CD14-positive monocyte (primary cell): ENCODE results near the gene HUNK. TPM values are rescaled to one million over a fixed set of nuclear protein-coding genes. Genes with fewer than 3 reads are reported as not detected.

Experiments
- DNase-seq, 3 donors: peaks; one replicate each; pipeline ENCODE4 v3.0.0-alpha.2; 2011 to 2022
- H2AFZ ChIP-seq: 2 replicates; pipeline ENCODE4 v1.6.0; 2012; ENCODE audit warnings: mild to moderate bottlenecking, low read depth, low read length, inconsistent platforms; ENCODE audit not compliant: insufficient read depth, poor library complexity, severe bottlenecking
- H3K27ac ChIP-seq, 2 donors: 1 replicate in 1 of 2; 2 replicates in 1 of 2; pipeline ENCODE4 v1.5.1; 2012 to 2013; ENCODE audit warnings: low read length in 2 of 2, control low read depth in 1 of 2, inconsistent platforms in 1 of 2, low read depth in 1 of 2, mild to moderate bottlenecking in 1 of 2
- H3K27me3 ChIP-seq, 2 donors: one replicate each; pipeline versions ENCODE4 v1.6.0 to v1.6.1; 2011 to 2013; ENCODE audit warnings: low read length in 2 of 2; ENCODE audit not compliant: control insufficient read depth in 2 of 2, insufficient read depth in 2 of 2
- H3K36me3 ChIP-seq, 2 donors: replicated peaks in 1 of 2; 1 replicate in 1 of 2; 2 replicates in 1 of 2; pipeline versions ENCODE4 v1.5.1 to v1.6.1; 2012 to 2013; ENCODE audit warnings: low read length in 2 of 2, control low read depth in 1 of 2, inconsistent platforms in 1 of 2, mild to moderate bottlenecking in 1 of 2; ENCODE audit not compliant: insufficient read depth in 2 of 2, control insufficient read depth in 1 of 2
- H3K4me1 ChIP-seq, 2 donors: 1 replicate in 1 of 2; 2 replicates in 1 of 2; pipeline versions ENCODE4 v1.5.1 to v1.6.1; 2012 to 2013; ENCODE audit warnings: low read length in 2 of 2, control low read depth in 1 of 2, inconsistent platforms in 1 of 2, mild to moderate bottlenecking in 1 of 2, moderate library complexity in 1 of 2; ENCODE audit not compliant: insufficient read depth in 2 of 2, control insufficient read depth in 1 of 2
- H3K4me2 ChIP-seq: replicated peaks from 2 replicates; pipeline ENCODE3; 2012; ENCODE audit warnings: low read length, moderate library complexity, mild to moderate bottlenecking; ENCODE audit not compliant: poor library complexity, severe bottlenecking; ENCODE audit errors: extremely low read depth
- H3K4me3 ChIP-seq, 3 experiments: fragments of 200-600 bp in 1 of 3; sonication (generic) in 1 of 3; replicated peaks in 1 of 3; 1 replicate in 2 of 3; 2 replicates in 1 of 3; pipeline ENCODE4 v1.5.1; 2011 to 2013; ENCODE audit warnings: low read length in 3 of 3, mild to moderate bottlenecking in 3 of 3, control low read depth in 2 of 3, low read depth in 2 of 3, inconsistent platforms in 1 of 3, moderate library complexity in 1 of 3
- H3K79me2 ChIP-seq: 2 replicates; pipeline ENCODE4 v1.6.0; 2012; ENCODE audit warnings: mild to moderate bottlenecking, control low read depth, inconsistent platforms, low read length, moderate library complexity; ENCODE audit not compliant: insufficient read depth
- H3K9ac ChIP-seq: 2 replicates; pipeline ENCODE4 v1.6.0; 2017; ENCODE audit warnings: low read length, mild to moderate bottlenecking; ENCODE audit not compliant: insufficient read depth, poor library complexity, severe bottlenecking
- H3K9me3 ChIP-seq, 2 donors: replicated peaks in 1 of 2; 1 replicate in 1 of 2; 2 replicates in 1 of 2; pipeline versions ENCODE4 v1.5.1 to v1.6.1; 2012 to 2013; ENCODE audit warnings: low read length in 2 of 2, control low read depth in 1 of 2; ENCODE audit not compliant: control insufficient read depth in 1 of 2, insufficient read depth in 1 of 2
- H4K20me1 ChIP-seq: 2 replicates; pipeline ENCODE4 v1.6.0; 2012; ENCODE audit warnings: mild to moderate bottlenecking, low read length, control low read depth, moderate library complexity; ENCODE audit not compliant: insufficient read depth
- H3K27ac Mint-ChIP-seq, 7 donors: one replicate each; pipeline ENCODE4 v1.8.0; 2020; ENCODE audit warnings: mild to moderate bottlenecking in 7 of 7, mixed read lengths in 7 of 7, moderate library complexity in 6 of 7, inconsistent platforms in 2 of 7
- H3K27me3 Mint-ChIP-seq, 3 donors: one replicate each; pipeline ENCODE4 v1.8.0; 2021 to 2022; ENCODE audit warnings: low read depth in 3 of 3, mild to moderate bottlenecking in 3 of 3, mixed read lengths in 3 of 3, moderate library complexity in 3 of 3, inconsistent platforms in 1 of 3
- H3K36me3 Mint-ChIP-seq, 2 donors: one replicate each; pipeline ENCODE4 v1.8.0; 2020; ENCODE audit warnings: mixed read lengths in 2 of 2, inconsistent platforms in 1 of 2, mild to moderate bottlenecking in 1 of 2
- H3K4me1 Mint-ChIP-seq: one replicate; pipeline ENCODE4 v1.8.0; 2020; ENCODE audit warnings: mild to moderate bottlenecking, mixed read lengths
- H3K4me3 Mint-ChIP-seq, 2 donors: one replicate each; pipeline ENCODE4 v1.8.0; 2020; ENCODE audit warnings: mild to moderate bottlenecking in 2 of 2, mixed read lengths in 2 of 2, moderate library complexity in 1 of 2
- H3K9me3 Mint-ChIP-seq, 7 donors: one replicate each; pipeline ENCODE4 v1.8.0; 2020 to 2022; ENCODE audit warnings: mixed read lengths in 7 of 7, mild to moderate bottlenecking in 6 of 7, moderate library complexity in 6 of 7, inconsistent platforms in 2 of 7
- CTCF ChIP-seq: fragments of 200-600 bp; IDR thresholded peaks from one replicate; pipeline ENCODE4 v1.8.0; 2022; ENCODE audit warnings: antibody characterized with exemption, mild to moderate bottlenecking
- WGBS: methylation state at CpG from one replicate; pipeline ENCODE4 v1.1.5; 2013; ENCODE audit warnings: missing lambda C conversion rate; ENCODE audit not compliant: insufficient coverage; 5-methylcytosine and 5-hydroxymethylcytosine counted together
- intact Hi-C, 2 donors: fragments of 100-400 bp; cut with micrococcal nuclease; formaldehyde crosslinking; loops; one replicate each; pipeline versions ENCODE4 v1.15.0 to v1.15.1; 2023
- polyA plus RNA-seq, 3 donors: library from polyadenylated mRNA; depleted of rRNA in 1 of 3; unstranded in 2 of 3; stranded (reverse) in 1 of 3; fragments of 300-500 nt in 2 of 3; fragments of >200 nt in 1 of 3; fragmentation: Illumina TruSeq in 2 of 3; gene quantifications; 1 replicate in 2 of 3; 2 replicates in 1 of 3; pipeline ENCODE4 v1.2.3, GENCODE V29; 2012 to 2021

The HUNK gene
- polyA plus RNA-seq, 3 donors: not detected

DNA sequence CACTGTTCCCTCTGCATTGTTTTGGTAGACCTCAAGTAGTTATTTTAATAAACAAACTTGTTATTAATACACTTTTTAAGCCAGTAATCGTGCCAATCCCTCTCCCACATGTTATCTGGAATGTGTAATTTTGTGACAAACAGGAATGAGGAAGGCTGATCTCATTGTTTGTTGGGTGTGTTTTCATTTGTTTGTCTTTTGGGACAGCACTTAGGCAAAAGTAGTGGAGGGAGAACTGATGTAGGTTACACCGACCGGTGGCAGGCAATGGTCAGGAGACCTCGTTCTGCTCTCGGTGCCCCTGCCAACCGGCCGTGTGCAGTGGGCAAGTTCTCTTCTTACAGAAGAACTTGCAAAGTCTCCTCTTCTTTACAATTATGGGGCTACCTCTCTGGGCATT, 99.8 kb downstream of the HUNK start:
- Mint-ChIP-seq H3K4me1 (peaks cover 3% of the 10 kb centered on the region), H3K27me3 (peaks cover 8 to 17% (median 12%) of the 10 kb centered on the region in 3 donors), H3K9me3 (peaks cover 0 to 9% (median 6%) of the 10 kb centered on the region in 7 donors), H3K36me3 (no peaks in the 10 kb centered on the region), H3K27ac (no peak overlapping the region), H3K4me3 (no peak overlapping the region)
- no CpG with 5 or more reads among the region's 7 CpGs for whole genome bisulfite sequencing
- H4K20me1 ChIP-seq: no peaks in the 10 kb centered on the region
- H3K9me3 ChIP-seq: no peaks in the 10 kb centered on the region
- no peak overlapping the region for H3K9ac ChIP-seq
- no peaks in the 10 kb centered on the region for H3K79me2 ChIP-seq
- no peak overlapping the region for H3K27ac ChIP-seq
- H3K4me3 ChIP-seq: no peak overlapping the region
- H3K4me2 ChIP-seq: no peak overlapping the region
- H3K27me3 ChIP-seq: no peaks in the 10 kb centered on the region
- TF ChIP-seq CTCF: no peak
- no peak overlapping the region for H2AFZ ChIP-seq
- no peaks in the 10 kb centered on the region for H3K36me3 ChIP-seq
- DNase-seq: no peak
- no peaks in the 10 kb centered on the region for H3K4me1 ChIP-seq
- intact Hi-C loops: no loop called here

DNA sequence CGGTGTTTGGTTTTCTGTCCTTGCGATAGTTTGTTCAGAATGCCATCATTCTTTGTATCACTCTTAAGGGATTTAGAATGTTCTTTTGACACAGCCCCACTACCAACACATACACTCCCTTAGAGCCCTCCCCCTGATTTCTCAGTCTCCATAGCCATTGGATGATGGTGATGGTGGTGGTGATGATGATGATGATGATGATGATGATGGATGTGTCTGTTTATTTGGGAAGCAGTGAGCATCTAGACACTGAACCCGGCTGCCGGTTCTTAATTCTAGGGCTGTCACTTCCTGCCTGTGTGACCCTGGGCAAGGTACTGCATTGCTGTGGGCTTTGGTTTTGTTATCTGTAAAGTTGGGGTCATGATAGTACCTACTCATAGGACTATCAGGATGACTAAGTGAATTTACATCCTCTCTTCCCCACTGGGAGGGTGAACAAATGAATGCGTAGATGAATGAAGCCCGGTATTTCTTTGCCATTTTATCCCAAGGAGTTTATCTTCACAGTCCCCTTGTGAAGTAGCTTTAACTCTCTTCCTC, 100.7 kb downstream of the HUNK start:
- H4K20me1 ChIP-seq: no peaks in the 10 kb centered on the region
- Mint-ChIP-seq H3K36me3 (no peaks in the 10 kb centered on the region), H3K4me3 (peak overlapping the region in 1 of 2 donors; percentile 3), H3K27ac (no peak overlapping the region), H3K4me1 (peaks cover 3% of the 10 kb centered on the region), H3K9me3 (peaks cover 0 to 9% (median 6%) of the 10 kb centered on the region in 7 donors), H3K27me3 (peaks cover 7 to 17% (median 12%) of the 10 kb centered on the region in 3 donors)
- H3K9ac ChIP-seq: no peak overlapping the region
- WGBS: 92% methylated on average over 4 of the region's 6 CpGs
- no peaks in the 10 kb centered on the region for H3K9me3 ChIP-seq
- DNase-seq: no peak
- no peaks in the 10 kb centered on the region for H3K79me2 ChIP-seq
- intact Hi-C loops: no loop called here
- H3K4me3 ChIP-seq: no peak overlapping the region
- H3K4me1 ChIP-seq: no peaks in the 10 kb centered on the region
- no peaks in the 10 kb centered on the region for H3K36me3 ChIP-seq
- H3K27ac ChIP-seq: no peak overlapping the region
- no peaks in the 10 kb centered on the region for H3K27me3 ChIP-seq
- no peak for TF ChIP-seq CTCF
- H3K4me2 ChIP-seq: no peak overlapping the region
- no peak overlapping the region for H2AFZ ChIP-seq
